Hematopoietic multipotent progenitor cell (in vitro differentiated cells): ENCODE measurements around the gene MCCC1. TPM values are rescaled to one million over a fixed set of nuclear protein-coding genes. Genes with fewer than 3 reads are reported as not detected.
"Not testable (repeated sequence)": the region's sequence is repeated elsewhere in the genome, so short reads cannot be mapped to it uniquely, and the experiment has no call there.

Experiments
- DNase-seq, 3 donors: peaks; one replicate each; pipeline ENCODE4 v3.0.0-alpha.2; 2011 to 2015; ENCODE audit warnings: low read depth in 2 of 3, low spot score in 2 of 3
- total RNA-seq: library from RNA; depleted of rRNA; stranded (reverse); fragments of >200 nt; gene quantifications from one replicate; pipeline ENCODE4 v1.2.3, GENCODE V29; 2012

The MCCC1 gene
- total RNA-seq = 35.3 TPM

DNA sequence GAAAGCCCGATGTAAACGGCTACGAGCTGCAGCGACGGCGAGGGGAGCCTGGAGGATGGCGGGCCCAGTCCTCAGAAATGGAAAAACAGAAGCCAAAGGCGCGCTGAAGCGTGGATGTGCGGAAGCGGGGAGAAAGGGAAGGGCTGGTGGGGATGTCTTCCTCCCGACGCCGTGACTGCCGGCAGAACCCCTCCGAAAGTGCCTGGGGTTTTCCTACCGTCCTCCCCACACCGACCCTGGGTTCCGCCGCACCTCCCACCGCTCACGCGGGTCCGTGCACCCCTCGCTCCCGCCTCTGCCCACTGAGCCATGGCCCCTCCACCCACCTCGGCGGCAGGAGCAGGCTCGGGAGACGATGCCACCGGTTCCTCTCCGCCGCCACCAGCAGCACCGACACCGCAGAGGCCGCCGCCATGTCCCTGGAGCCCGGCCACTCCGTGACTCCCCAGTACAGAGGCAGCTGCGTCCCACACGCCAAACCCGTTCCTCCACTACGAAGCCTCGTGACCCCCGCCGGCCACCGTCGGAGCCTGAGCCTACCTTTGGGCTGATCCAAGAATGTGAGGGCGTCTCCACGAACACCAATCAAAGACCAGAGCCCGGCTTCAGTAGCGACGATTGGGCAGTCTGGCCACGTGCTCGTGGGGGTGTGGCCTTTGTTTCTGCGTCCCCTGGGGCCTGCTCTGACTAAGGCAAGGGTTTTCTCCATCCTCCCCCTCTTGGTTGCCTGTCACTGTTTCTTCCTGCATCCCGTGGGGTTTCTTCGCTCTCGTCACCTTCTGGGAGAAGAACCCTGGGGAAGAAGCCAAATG, at the start of gene MCCC1:
Gene MCCC1, minus strand, starts transcription at position 471 of the 812 bp plus-strand sequence. Its CDS starts 56 bp downstream, at position 415.
- DNase-seq = peak; percentile 87 to 99 (median 99)

DNA sequence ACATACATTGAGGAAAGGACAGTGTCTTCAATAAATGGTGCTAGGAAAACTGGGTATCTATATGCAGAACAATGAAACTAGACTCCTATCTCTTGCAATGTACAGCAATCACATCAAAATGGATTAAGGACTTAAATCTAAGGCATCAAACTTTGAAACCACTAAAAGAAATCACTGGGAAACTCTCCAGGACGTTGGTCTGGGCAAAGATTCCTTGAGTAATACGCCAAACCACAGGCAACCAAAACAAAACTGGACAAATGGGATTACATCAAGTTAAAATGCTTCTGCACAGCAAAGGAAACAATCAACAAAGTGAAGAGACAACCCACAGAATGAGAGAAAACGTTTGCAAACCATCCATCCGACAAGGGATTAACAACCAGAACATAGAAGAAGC, 48.8 kb upstream of the MCCC1 start:
- DNase-seq = no peak

GRCh38 chr3:183144363-183144762, 45.1 kb upstream of the MCCC1 start:
- DNase-seq = no peak

DNA sequence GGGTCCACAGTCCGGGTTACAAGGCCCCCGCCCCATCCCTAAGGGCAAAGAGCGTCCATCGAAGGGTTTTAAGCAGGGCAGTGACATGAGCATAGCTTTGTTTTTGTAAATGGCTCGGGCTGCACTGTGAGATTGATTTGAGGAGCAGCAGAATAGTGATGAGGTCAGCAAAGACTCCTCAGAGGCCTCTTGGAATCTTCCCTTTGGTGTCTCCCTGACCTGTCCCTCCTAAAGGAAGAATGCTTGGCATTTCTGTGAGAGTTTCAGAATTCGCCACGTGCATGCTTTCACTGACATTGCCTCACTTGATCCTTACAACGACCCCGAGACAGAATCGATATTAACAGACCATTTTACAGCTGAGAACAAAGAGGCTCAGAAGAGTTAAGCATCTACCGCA, 42.9 kb upstream of the MCCC1 start:
- no peak for DNase-seq

DNA sequence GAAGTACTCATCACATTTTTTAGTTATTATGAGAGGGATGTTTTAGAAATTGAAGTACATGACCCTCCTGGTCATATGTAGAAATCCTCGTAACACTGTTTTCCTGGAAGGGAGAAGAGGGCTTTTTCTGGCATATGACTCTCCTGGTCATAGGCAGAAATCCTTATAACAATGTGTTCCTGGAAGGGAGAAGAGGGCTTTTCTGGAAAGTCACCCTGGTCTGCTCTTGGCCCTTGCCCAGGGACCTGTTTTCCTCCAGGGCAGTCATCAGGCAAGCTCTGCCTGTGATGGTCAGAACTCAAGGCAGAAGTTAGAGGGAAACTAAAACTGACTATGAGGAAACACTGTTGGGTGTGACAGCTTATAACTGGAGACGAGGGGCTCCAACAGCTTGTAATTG, 35.5 kb upstream of the MCCC1 start:
- DNase-seq = no peak

DNA sequence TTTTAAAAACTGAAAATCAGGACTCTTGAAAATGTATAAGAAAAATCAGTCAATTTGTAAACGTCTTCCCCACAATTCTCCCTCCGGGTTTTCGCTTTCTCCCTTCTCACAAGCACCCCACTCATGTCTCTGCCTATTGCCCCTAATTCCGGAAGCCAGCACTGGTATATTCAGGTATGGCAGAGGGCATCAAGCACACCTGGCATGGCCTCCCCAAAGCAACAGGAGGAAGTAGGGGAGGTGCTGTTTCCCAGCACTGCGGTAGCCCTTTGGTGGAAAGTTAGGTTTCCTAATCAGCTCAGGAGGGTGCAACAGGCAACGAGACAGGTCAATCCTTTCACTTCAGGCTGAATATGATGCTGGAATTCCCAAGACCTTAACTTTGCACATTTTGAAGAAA, 33.1 kb upstream of the MCCC1 start:
- no peak for DNase-seq

DNA sequence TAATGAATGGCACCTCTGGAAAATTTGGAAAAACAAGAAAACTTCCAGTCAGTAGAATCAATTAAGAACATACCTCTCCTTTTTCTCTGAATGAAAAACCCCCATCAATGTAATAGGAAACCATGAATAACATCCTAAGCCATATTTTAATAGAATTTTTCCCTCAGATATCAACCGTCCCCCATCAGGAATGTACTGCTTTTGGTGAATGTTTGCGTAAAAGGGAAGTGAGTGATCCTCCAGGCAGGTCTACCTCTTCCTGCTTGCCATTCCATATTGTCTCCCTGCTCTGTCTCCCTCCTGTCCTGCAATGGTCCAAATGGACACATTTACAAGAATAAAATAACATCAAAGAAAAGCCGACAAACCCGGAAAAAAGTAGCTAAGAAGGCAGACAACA, 32.4 kb upstream of the MCCC1 start:
- DNase-seq = no peak

DNA sequence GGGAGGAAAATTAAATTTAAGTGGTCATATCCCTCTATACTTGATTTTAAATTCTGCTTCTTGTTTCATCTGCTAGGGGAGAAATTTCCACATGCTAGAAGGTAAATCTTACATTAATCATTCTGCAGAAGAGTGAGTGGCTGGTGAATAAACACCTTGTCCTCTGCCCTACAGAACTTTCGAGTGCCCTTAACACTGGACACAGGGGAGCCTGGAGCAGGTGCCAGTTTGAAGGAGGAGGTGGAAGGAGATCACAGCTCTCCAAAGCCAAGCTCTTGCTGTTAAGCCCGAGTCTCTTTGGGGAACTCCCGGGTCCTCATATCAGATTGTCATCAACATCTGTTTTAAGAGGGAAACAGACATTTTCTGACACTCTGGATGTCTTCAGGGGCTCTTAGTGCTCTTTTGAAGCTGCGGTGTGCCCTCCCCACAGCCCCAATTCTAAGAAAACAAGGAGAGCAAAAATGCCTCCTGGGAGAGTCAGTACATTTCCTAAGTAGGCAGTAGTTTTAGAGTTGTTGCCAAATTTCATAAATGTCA, 32.0 kb upstream of the MCCC1 start:
- DNase-seq = peak in 2 of 3 donors; percentile 5 to 54

- DNase-seq = peak in 1 of 3 donors; percentile 9
Observed at GRCh38 chr3:183129243-183129642, 29.9 kb upstream of the MCCC1 start.

GRCh38 chr3:183128709-183129108, 29.4 kb upstream of the MCCC1 start:
- no peak for DNase-seq

DNA sequence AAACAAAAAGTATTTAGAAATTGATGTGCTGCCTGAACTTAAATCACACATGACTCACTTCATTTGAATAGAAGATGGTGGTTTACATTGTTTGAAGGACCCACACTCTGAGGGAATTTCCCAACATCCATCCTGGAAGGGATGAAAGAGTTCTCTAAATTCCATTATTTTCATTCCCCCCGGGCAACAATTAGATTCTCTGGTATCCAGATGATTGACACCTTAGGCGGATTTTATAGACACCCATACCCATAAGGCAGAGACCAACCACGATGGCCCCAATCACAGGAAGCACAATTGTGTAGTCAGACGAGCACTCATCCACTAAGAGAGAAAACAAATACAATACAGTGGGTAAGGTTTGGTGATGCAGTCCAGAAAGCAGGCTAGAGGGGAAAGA, 24.6 kb upstream of the MCCC1 start:
- no peak for DNase-seq

- peak in 2 of 3 donors; percentile 50 to 76 for DNase-seq
Observed at GRCh38 chr3:183122257-183122932, 23.1 kb upstream of the MCCC1 start.

- DNase-seq = no peak
Observed at GRCh38 chr3:183120538-183121215, 21.4 kb upstream of the MCCC1 start.

DNA sequence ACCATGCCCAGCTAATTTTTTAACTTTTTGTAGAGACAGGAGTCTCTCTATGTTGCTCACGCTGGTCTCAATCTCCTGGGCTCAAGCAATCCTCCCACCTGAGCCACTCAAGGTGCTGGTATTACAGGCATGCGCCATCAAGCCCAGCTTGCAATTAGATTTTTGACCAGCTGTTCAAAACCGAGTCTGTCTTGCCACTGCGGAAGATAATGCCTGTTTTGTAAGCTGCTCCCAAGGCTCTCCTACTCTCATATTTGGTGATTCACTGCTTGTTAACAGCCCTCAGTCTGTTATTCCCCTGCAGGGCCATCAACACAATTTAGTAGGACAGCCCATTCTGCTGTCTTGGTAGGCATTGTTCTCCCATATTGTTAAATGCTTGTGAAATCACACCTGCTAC, 17.8 kb upstream of the MCCC1 start:
- DNase-seq = no peak

DNA sequence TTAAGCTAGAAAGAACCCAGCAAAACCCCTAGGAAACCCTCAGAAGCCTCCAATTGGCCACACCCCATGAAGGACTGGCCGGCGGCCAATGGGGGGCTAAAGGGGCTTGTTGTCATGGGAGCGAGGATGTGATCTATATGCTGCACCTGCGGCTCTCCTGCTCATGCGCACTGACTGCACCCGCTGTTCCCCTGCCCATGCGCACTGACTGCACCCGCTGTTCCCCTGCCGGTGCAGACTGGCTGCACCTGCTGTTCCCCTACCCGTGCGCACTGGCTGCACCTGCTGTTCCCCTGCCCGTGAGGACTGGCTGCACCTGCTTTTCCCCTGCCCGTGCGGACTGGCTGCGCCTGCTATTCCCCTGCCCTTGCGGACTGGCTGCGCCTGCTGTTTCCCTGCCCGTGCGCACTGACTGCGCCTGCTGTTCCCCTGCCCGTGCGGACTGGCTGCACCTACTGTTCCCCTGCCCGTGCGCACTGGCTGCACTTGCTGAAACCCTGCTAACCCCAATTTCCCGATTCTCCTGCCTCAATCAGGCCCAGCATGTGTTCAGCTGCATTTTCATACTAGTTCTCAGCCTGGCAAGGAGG, 16.8 kb upstream of the MCCC1 start:
- peak in 2 of 3 donors; percentile 89 to 94 for DNase-seq

GRCh38 chr3:183114384-183115178, 15.3 kb upstream of the MCCC1 start:
- no peak for DNase-seq

GRCh38 chr3:183109847-183110246, 10.6 kb upstream of the MCCC1 start:
- not testable (repeated sequence) for DNase-seq

GRCh38 chr3:183108470-183108869, 9.2 kb upstream of the MCCC1 start:
- DNase-seq = no peak

- peak in 1 of 3 donors; percentile 14 for DNase-seq
Observed at GRCh38 chr3:183108001-183108449, 8.7 kb upstream of the MCCC1 start.

GRCh38 chr3:183107372-183107771, 8.1 kb upstream of the MCCC1 start:
- DNase-seq = not testable (repeated sequence)
